ENCODE data around the gene CEP55. TPM values are rescaled to one million over a fixed set of nuclear protein-coding genes. Genes with fewer than 3 reads are reported as not detected.
A peak's percentile ranks its signal among the peaks of the same experiment; 100 is the strongest.

Gene CEP55
- total RNA-seq, 1 donor from 2014 or later = 6.0 TPM

- Mint-ChIP-seq H3K9me3 (ENCODE audit: unreplicated experiment) (no peaks in the 10 kb centered on the region), H3K27me3 (ENCODE audit: unreplicated experiment) (peaks cover 3% of the 10 kb centered on the region)
Observed at GRCh38 chr10:93559490-93559889, 63.1 kb downstream of the CEP55 start.

DNA sequence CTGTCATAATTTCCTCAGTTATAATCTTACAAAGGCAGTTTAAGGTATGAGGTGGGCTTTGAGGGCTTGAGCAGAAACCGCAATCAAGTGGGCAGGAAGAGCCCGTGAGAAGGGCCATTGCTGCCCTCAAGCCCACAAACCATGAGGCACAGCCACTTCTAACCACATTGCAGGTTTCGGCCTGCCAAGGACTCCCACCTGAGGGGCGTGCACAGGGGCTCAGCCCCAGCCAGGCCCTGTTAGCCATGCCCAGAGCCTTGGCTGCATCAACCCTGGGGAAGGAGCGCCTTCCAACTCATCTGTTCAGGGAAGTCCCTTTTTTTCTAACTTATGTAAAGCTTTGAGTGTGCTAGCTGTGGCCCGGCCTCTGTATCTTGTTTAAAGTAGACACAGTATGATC is 64.1 kb downstream of the CEP55 start:
- H3K4me1 Mint-ChIP-seq (ENCODE audit: low read depth, unreplicated experiment) = no peaks in the 10 kb centered on the region
- H3K9me3 Mint-ChIP-seq (ENCODE audit: unreplicated experiment) = peaks cover 2% of the 10 kb centered on the region
- TF ChIP-seq, protein P1, sequence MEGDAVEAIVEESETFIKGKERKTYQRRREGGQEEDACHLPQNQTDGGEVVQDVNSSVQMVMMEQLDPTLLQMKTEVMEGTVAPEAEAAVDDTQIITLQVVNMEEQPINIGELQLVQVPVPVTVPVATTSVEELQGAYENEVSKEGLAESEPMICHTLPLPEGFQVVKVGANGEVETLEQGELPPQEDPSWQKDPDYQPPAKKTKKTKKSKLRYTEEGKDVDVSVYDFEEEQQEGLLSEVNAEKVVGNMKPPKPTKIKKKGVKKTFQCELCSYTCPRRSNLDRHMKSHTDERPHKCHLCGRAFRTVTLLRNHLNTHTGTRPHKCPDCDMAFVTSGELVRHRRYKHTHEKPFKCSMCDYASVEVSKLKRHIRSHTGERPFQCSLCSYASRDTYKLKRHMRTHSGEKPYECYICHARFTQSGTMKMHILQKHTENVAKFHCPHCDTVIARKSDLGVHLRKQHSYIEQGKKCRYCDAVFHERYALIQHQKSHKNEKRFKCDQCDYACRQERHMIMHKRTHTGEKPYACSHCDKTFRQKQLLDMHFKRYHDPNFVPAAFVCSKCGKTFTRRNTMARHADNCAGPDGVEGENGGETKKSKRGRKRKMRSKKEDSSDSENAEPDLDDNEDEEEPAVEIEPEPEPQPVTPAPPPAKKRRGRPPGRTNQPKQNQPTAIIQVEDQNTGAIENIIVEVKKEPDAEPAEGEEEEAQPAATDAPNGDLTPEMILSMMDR (IDR thresholded peaks at IDR 0.05; ENCODE audit: partially characterized antibody, unreplicated experiment) = no peak
- no peaks in the 10 kb centered on the region for H3K36me3 Mint-ChIP-seq (ENCODE audit: unreplicated experiment)
- H3K27ac Mint-ChIP-seq (ENCODE audit: unreplicated experiment) = no peak overlapping the region
- H3K4me3 Mint-ChIP-seq (ENCODE audit: unreplicated experiment) = no peak overlapping the region
- H3K27me3 Mint-ChIP-seq (ENCODE audit: unreplicated experiment) = peaks cover 6% of the 10 kb centered on the region
- no peak for DNase-seq

More at GRCh38 chr10:93559490-93559889, 63.1 kb downstream of the CEP55 start:
- H3K4me3 Mint-ChIP-seq (ENCODE audit: unreplicated experiment) = no peak overlapping the region
- H3K27ac Mint-ChIP-seq (ENCODE audit: unreplicated experiment) = no peak overlapping the region
- DNase-seq = no peak
- H3K4me1 Mint-ChIP-seq (ENCODE audit: low read depth, unreplicated experiment) = peaks cover 2% of the 10 kb centered on the region
- no peaks in the 10 kb centered on the region for H3K36me3 Mint-ChIP-seq (ENCODE audit: unreplicated experiment)
- TF ChIP-seq, protein P1 (IDR thresholded peaks at IDR 0.05; ENCODE audit: partially characterized antibody, unreplicated experiment) = no peak

DNA sequence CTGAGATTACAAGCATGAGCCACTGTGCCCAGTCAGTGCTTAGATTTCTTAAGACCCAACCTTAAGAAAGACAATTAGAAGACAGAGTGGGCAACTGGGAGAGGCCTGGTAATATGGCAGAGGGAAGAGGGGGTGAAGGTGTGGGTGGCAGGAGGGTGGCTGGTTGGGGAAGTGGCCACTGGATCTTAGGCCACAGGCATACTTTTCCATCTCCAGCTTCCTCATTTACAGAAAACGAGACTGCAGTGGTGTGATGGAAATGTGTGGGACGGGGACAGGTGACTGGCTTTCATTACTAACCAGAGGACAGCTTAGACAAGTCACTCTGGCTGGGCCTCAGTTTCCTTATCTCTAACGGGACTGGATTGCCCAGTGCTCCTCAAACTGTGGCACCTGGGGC is 69.0 kb downstream of the CEP55 start:
- no peak for DNase-seq
- Mint-ChIP-seq H3K36me3 (ENCODE audit: unreplicated experiment) (peaks cover 7% of the 10 kb centered on the region), H3K9me3 (ENCODE audit: unreplicated experiment) (peaks cover 5% of the 10 kb centered on the region), H3K27me3 (ENCODE audit: unreplicated experiment) (peaks cover 18% of the 10 kb centered on the region), H3K4me3 (ENCODE audit: unreplicated experiment) (no peak overlapping the region), H3K27ac (ENCODE audit: unreplicated experiment) (no peak overlapping the region), H3K4me1 (ENCODE audit: low read depth, unreplicated experiment) (peaks cover 1% of the 10 kb centered on the region)
- TF ChIP-seq, protein P1 (IDR thresholded peaks at IDR 0.05; ENCODE audit: partially characterized antibody, unreplicated experiment) = no peak

GRCh38 chr10:93566435-93567276 is 70.2 kb downstream of the CEP55 start, which contains the start of gene FFAR4:
Gene FFAR4 (plus strand): TSS chr10:93566665. CDS start chr10:93566721, 56 bp downstream.
- Mint-ChIP-seq H3K27me3 (ENCODE audit: unreplicated experiment) (peaks cover 18% of the 10 kb centered on the region), H3K36me3 (ENCODE audit: unreplicated experiment) (peaks cover 12% of the 10 kb centered on the region), H3K9me3 (ENCODE audit: unreplicated experiment) (peaks cover 5% of the 10 kb centered on the region), H3K27ac (ENCODE audit: unreplicated experiment) (no peak within 1 kb of the TSS), H3K4me3 (ENCODE audit: unreplicated experiment) (peak within 1 kb of the TSS; percentile 92), H3K4me1 (ENCODE audit: low read depth, unreplicated experiment) (peaks cover 1% of the 10 kb centered on the region)
- peak; percentile 40 for DNase-seq
- TF ChIP-seq, protein P1 (IDR thresholded peaks at IDR 0.05; ENCODE audit: partially characterized antibody, unreplicated experiment) = no peak
